Measurements from ENCODE around the gene EFS.

EFS gene

DNA sequence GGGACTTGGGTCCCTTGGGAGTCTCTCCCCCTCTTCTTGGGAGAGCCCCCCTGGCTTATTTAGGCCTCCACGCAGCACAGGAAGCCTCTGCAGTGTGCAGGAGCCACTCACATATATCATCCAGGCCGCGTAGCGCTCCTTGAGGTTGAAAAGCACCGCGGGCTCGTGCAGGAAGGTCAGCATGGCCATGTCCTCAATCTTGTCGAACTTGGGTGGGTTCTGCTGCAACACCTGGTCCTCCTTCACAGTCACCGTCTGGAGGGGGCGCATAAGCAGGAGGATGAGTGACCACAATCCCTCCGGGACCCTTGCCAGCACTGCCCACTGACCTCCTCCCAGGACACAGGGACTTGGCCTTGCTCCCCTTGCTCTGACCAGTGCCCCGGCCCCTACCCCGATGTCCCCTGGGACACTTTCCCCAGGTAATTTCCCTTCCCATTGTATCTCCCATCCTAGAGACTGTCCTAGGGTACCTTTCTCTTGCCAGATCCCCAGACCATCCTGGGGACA, 40.6 kb upstream of the EFS start:
- ChIA-PET CTCF (no interaction called here), POLR2A (no interaction called here)
- TF ChIP-seq SP1 (IDR thresholded peaks at IDR 0.05) (no peak), CTBP1 (IDR thresholded peaks at IDR 0.05; ENCODE audit: borderline replicate concordance) (no peak), FOXM1 (IDR thresholded peaks at IDR 0.05; ENCODE audit: borderline replicate concordance) (no peak), TARDBP (IDR thresholded peaks at IDR 0.05) (no peak), ARNT (IDR thresholded peaks at IDR 0.05) (no peak), ZNF384 (IDR thresholded peaks at IDR 0.05) (no peak), FOXA1 (IDR thresholded peaks at IDR 0.05) (no peak), NFRKB (IDR thresholded peaks at IDR 0.05) (no peak), PKNOX1 (IDR thresholded peaks at IDR 0.05) (no peak), BHLHE40 (IDR thresholded peaks at IDR 0.05; ENCODE audit: borderline replicate concordance) (no peak), ELF4 (IDR thresholded peaks at IDR 0.05) (no peak), FOXK2 (IDR thresholded peaks at IDR 0.05) (no peak), L3MBTL2 (conservative IDR thresholded peaks at IDR 0.05) (no peak), SUZ12 (IDR thresholded peaks at IDR 0.05) (no peak), HDGF (IDR thresholded peaks at IDR 0.05; ENCODE audit: borderline replicate concordance) (no peak), LEF1 (IDR thresholded peaks at IDR 0.05; ENCODE audit: borderline replicate concordance) (no peak)
- DNase-seq (ENCODE audit: extremely low spot score) = no peak

GRCh38 chr14:23405096-23405495, 40.1 kb upstream of the EFS start:
- no peak for TF ChIP-seq ARNT (IDR thresholded peaks at IDR 0.05)
- TF ChIP-seq BHLHE40 (IDR thresholded peaks at IDR 0.05; ENCODE audit: borderline replicate concordance) = no peak
- TF ChIP-seq LEF1 (IDR thresholded peaks at IDR 0.05; ENCODE audit: borderline replicate concordance) = no peak
- TF ChIP-seq SP1 (IDR thresholded peaks at IDR 0.05) = no peak
- TF ChIP-seq L3MBTL2 (conservative IDR thresholded peaks at IDR 0.05) = no peak
- no peak for TF ChIP-seq TARDBP (IDR thresholded peaks at IDR 0.05)
- TF ChIP-seq FOXK2 (IDR thresholded peaks at IDR 0.05) = no peak
- DNase-seq (ENCODE audit: extremely low spot score) = no peak
- CTCF ChIA-PET = no interaction called here
- POLR2A ChIA-PET = no interaction called here

DNA sequence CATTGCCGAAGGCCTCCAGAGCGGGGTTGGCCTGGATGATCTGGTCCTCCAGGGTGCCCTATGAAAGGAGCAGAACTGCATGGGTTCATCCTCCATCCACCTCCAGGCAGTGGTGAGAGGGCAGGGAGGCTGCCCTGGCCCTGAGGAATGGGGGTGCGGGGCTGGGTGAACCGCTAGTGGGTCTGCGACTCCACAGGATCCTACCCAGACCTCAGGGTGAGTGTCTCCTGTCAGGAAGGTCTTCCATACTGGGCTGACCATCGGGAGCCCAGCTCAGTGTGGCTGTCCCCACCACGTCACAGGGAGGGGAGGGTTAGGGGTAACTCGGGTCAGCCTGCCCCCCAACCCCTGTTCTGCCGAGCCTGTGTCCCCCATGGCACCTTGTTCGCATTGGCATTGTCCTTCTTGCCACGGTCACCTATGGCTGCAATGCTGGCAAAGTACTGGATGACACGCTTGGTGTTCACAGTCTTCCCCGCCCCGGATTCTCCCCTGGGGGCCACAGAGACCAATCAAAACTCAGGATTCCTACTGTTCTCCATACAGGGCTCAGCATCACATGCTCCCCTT, 39.4 kb upstream of the EFS start:
- ChIA-PET CTCF (no interaction called here), POLR2A (no interaction called here)
- DNase-seq (ENCODE audit: extremely low spot score) = no peak
- TF ChIP-seq FOXA1 (IDR thresholded peaks at IDR 0.05) = no peak
- TF ChIP-seq ELF4 (IDR thresholded peaks at IDR 0.05) = no peak
- TF ChIP-seq ZNF384 (IDR thresholded peaks at IDR 0.05) = no peak
- no peak for TF ChIP-seq FOXK2 (IDR thresholded peaks at IDR 0.05)
- no peak for TF ChIP-seq CTBP1 (IDR thresholded peaks at IDR 0.05; ENCODE audit: borderline replicate concordance)
- no peak for TF ChIP-seq ARNT (IDR thresholded peaks at IDR 0.05)
- TF ChIP-seq LEF1 (IDR thresholded peaks at IDR 0.05; ENCODE audit: borderline replicate concordance) = no peak
- TF ChIP-seq TARDBP (IDR thresholded peaks at IDR 0.05) = no peak
- no peak for TF ChIP-seq SUZ12 (IDR thresholded peaks at IDR 0.05)
- no peak for TF ChIP-seq PKNOX1 (IDR thresholded peaks at IDR 0.05)
- TF ChIP-seq L3MBTL2 (conservative IDR thresholded peaks at IDR 0.05) = no peak
- TF ChIP-seq SP1 (IDR thresholded peaks at IDR 0.05) = no peak
- no peak for TF ChIP-seq FOXM1 (IDR thresholded peaks at IDR 0.05; ENCODE audit: borderline replicate concordance)
- no peak for TF ChIP-seq HDGF (IDR thresholded peaks at IDR 0.05; ENCODE audit: borderline replicate concordance)
- TF ChIP-seq BHLHE40 (IDR thresholded peaks at IDR 0.05; ENCODE audit: borderline replicate concordance) = no peak

- no peak for DNase-seq (ENCODE audit: extremely low spot score)
- POLR2A ChIA-PET = no interaction called here
- CTCF ChIA-PET = no interaction called here
- TF ChIP-seq FOXK2 (IDR thresholded peaks at IDR 0.05) = no peak
- no peak for TF ChIP-seq LEF1 (IDR thresholded peaks at IDR 0.05; ENCODE audit: borderline replicate concordance)
- TF ChIP-seq ZNF384 (IDR thresholded peaks at IDR 0.05) = no peak
- no peak for TF ChIP-seq TARDBP (IDR thresholded peaks at IDR 0.05)
- no peak for TF ChIP-seq FOXM1 (IDR thresholded peaks at IDR 0.05; ENCODE audit: borderline replicate concordance)
- no peak for TF ChIP-seq SUZ12 (IDR thresholded peaks at IDR 0.05)
- no peak for TF ChIP-seq PKNOX1 (IDR thresholded peaks at IDR 0.05)
- no peak for TF ChIP-seq NFRKB (IDR thresholded peaks at IDR 0.05)
- no peak for TF ChIP-seq ARNT (IDR thresholded peaks at IDR 0.05)
- no peak for TF ChIP-seq SP1 (IDR thresholded peaks at IDR 0.05)
- TF ChIP-seq FOXA1 (IDR thresholded peaks at IDR 0.05) = no peak
- TF ChIP-seq BHLHE40 (IDR thresholded peaks at IDR 0.05; ENCODE audit: borderline replicate concordance) = no peak
- TF ChIP-seq CTBP1 (IDR thresholded peaks at IDR 0.05; ENCODE audit: borderline replicate concordance) = no peak
- TF ChIP-seq ELF4 (IDR thresholded peaks at IDR 0.05) = no peak
- TF ChIP-seq HDGF (IDR thresholded peaks at IDR 0.05; ENCODE audit: borderline replicate concordance) = no peak
- no peak for TF ChIP-seq L3MBTL2 (conservative IDR thresholded peaks at IDR 0.05)
These were observed 38.9 kb upstream of the EFS start for GRCh38 chr14:23403908-23404307.

DNA sequence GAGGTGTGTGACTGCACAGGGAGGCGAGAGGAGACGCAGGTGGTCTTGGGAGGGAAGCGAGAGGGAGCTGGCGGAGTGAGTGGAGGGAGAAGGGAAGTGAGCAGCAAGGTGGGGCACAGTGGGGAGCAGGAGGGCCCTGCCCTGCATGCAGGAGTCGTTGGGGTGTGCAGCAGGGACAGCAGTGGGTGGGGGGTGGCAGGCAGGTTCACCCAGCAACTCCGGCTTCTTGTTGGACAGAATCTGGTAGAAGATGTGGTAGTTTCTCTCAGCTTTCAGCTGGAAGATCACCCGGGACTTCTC, 38.1 kb upstream of the EFS start:
- no peak for DNase-seq (ENCODE audit: extremely low spot score)
- POLR2A ChIA-PET = no interaction called here
- CTCF ChIA-PET = no interaction called here
- no peak for TF ChIP-seq PKNOX1 (IDR thresholded peaks at IDR 0.05)
- no peak for TF ChIP-seq NFRKB (IDR thresholded peaks at IDR 0.05)
- TF ChIP-seq CTBP1 (IDR thresholded peaks at IDR 0.05; ENCODE audit: borderline replicate concordance) = no peak
- no peak for TF ChIP-seq TARDBP (IDR thresholded peaks at IDR 0.05)
- no peak for TF ChIP-seq HDGF (IDR thresholded peaks at IDR 0.05; ENCODE audit: borderline replicate concordance)
- no peak for TF ChIP-seq SP1 (IDR thresholded peaks at IDR 0.05)
